Measurements from ENCODE around the gene CD81.

- TF ChIP-seq CTCF (IDR thresholded peaks at IDR 0.05; ENCODE audit: insufficient read depth, low read length, poor library complexity, severe bottlenecking) (no peak), EZH2phosphoT487 (conservative IDR thresholded peaks at IDR 0.05; ENCODE audit: low read length) (no peak)
Observed at GRCh38 chr11:2357246-2357645, 19.9 kb upstream of the CD81 start.

Measured in SU-DHL-6 (cell line).